ENCODE results near the gene MRPS31. TPM values are rescaled to one million over a fixed set of nuclear protein-coding genes. Genes with fewer than 3 reads are reported as not detected.
"Not testable (repeated sequence)": the region's sequence is repeated elsewhere in the genome, so short reads cannot be mapped to it uniquely, and the experiment has no call there.

MRPS31 gene
- total RNA-seq, 1 experiment from 2014 or later = 10.9 TPM

DNA sequence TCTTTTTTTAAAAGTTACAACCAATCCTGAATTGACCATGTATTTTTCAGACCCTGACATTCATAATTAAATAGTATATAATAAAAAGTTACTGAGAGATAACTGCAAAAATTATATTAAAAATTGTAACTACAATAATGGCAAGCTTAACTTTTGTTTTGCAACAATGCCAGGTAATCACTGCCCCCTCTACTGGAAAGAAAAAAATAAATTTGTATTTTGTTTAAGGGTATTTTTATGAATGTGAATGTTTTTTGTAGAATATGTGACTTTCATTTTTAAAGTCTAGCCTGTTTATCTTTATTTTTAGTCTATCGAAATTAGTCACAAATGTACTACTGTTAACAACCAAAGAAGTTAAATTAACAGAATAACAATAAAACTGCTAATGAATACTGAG is 21.7 kb downstream of the MRPS31 start:
- intact Hi-C loops (cut with micrococcal nuclease; ENCODE audit: unreplicated experiment) (no loop called here), in situ Hi-C loops (cut with HindIII; ENCODE audit: low pct_unique_long_range_greater_than_20kb, low sequenced_read_pairs) (no loop called here)
- POLR2A ChIA-PET = no interaction called here
- H3K4me1 ChIP-seq (ENCODE audit: control insufficient read depth, insufficient read depth, low read length) = no peaks in the 10 kb centered on the region
- no TSS peak for BruUV-seq (replicated peaks)
- H3K36me3 ChIP-seq (ENCODE audit: control insufficient read depth, insufficient read depth, low read length) = no peaks in the 10 kb centered on the region; the same call in 1 of the 2 replicates
- TF ChIP-seq, protein P1, sequence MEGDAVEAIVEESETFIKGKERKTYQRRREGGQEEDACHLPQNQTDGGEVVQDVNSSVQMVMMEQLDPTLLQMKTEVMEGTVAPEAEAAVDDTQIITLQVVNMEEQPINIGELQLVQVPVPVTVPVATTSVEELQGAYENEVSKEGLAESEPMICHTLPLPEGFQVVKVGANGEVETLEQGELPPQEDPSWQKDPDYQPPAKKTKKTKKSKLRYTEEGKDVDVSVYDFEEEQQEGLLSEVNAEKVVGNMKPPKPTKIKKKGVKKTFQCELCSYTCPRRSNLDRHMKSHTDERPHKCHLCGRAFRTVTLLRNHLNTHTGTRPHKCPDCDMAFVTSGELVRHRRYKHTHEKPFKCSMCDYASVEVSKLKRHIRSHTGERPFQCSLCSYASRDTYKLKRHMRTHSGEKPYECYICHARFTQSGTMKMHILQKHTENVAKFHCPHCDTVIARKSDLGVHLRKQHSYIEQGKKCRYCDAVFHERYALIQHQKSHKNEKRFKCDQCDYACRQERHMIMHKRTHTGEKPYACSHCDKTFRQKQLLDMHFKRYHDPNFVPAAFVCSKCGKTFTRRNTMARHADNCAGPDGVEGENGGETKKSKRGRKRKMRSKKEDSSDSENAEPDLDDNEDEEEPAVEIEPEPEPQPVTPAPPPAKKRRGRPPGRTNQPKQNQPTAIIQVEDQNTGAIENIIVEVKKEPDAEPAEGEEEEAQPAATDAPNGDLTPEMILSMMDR (IDR thresholded peaks at IDR 0.05) = no peak
- TF ChIP-seq, protein P2, sequence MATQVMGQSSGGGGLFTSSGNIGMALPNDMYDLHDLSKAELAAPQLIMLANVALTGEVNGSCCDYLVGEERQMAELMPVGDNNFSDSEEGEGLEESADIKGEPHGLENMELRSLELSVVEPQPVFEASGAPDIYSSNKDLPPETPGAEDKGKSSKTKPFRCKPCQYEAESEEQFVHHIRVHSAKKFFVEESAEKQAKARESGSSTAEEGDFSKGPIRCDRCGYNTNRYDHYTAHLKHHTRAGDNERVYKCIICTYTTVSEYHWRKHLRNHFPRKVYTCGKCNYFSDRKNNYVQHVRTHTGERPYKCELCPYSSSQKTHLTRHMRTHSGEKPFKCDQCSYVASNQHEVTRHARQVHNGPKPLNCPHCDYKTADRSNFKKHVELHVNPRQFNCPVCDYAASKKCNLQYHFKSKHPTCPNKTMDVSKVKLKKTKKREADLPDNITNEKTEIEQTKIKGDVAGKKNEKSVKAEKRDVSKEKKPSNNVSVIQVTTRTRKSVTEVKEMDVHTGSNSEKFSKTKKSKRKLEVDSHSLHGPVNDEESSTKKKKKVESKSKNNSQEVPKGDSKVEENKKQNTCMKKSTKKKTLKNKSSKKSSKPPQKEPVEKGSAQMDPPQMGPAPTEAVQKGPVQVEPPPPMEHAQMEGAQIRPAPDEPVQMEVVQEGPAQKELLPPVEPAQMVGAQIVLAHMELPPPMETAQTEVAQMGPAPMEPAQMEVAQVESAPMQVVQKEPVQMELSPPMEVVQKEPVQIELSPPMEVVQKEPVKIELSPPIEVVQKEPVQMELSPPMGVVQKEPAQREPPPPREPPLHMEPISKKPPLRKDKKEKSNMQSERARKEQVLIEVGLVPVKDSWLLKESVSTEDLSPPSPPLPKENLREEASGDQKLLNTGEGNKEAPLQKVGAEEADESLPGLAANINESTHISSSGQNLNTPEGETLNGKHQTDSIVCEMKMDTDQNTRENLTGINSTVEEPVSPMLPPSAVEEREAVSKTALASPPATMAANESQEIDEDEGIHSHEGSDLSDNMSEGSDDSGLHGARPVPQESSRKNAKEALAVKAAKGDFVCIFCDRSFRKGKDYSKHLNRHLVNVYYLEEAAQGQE (IDR thresholded peaks at IDR 0.05; ENCODE audit: insufficient read depth in 1 of 2, low read depth in 2 of 2, low read length in 1 of 2) = no peak
- no peak for TF ChIP-seq POLR2AphosphoS5 (IDR thresholded peaks at IDR 0.05; ENCODE audit: low read depth, low read length)
- no peak for TF ChIP-seq TCF7L2 (IDR thresholded peaks at IDR 0.05; ENCODE audit: low read depth, low read length)
- TF ChIP-seq SIN3A (IDR thresholded peaks at IDR 0.05; ENCODE audit: borderline replicate concordance, insufficient read depth, low read depth, low read length) = no peak
- no peaks in the 10 kb centered on the region for H3K27me3 ChIP-seq (ENCODE audit: control insufficient read depth, insufficient read depth, low read length)
- no peak for DNase-seq (ENCODE audit: low read depth, low spot score)
- ATAC-seq = no peak
- H3K9me3 ChIP-seq (ENCODE audit: control insufficient read depth, insufficient read depth, low read depth, low read length) = no peaks in the 10 kb centered on the region
- CTCF ChIA-PET = no interaction called here
- H3K4me3 ChIP-seq (ENCODE audit: low read depth in 2 of 2, low read length in 2 of 2) = no peak overlapping the region
- H3K27ac ChIP-seq (ENCODE audit: low read length) = no peak overlapping the region

DNA sequence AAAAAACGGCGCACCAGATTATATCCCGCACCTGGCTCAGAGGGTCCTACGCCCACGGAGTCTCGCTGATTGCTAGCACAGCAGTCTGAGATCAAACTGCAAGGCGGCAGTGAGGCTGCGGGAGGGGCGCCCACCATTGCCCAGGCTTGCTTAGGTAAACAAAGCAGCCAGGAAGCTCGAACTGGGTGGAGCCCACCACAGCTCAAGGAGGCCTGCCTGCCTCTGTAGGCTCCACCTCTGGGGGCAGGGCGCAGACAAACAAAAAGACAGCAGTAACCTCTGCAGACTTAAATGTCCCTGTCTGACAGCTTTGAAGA is 35.8 kb downstream of the MRPS31 start:
- H3K27me3 ChIP-seq (ENCODE audit: control insufficient read depth, insufficient read depth, low read length); BruUV-seq (replicated peaks); H3K27ac ChIP-seq (ENCODE audit: low read length); ATAC-seq; H3K36me3 ChIP-seq (ENCODE audit: control insufficient read depth, insufficient read depth, low read length); H3K4me3 ChIP-seq (ENCODE audit: low read depth in 2 of 2, low read length in 2 of 2); CTCF ChIA-PET; POLR2A ChIA-PET; intact Hi-C loops (cut with micrococcal nuclease; ENCODE audit: unreplicated experiment); H3K9me3 ChIP-seq (ENCODE audit: control insufficient read depth, insufficient read depth, low read depth, low read length); DNase-seq (ENCODE audit: low read depth, low spot score); H3K4me1 ChIP-seq (ENCODE audit: control insufficient read depth, insufficient read depth, low read length); in situ Hi-C loops (cut with HindIII; ENCODE audit: low pct_unique_long_range_greater_than_20kb, low sequenced_read_pairs): not testable (repeated sequence)

DNA sequence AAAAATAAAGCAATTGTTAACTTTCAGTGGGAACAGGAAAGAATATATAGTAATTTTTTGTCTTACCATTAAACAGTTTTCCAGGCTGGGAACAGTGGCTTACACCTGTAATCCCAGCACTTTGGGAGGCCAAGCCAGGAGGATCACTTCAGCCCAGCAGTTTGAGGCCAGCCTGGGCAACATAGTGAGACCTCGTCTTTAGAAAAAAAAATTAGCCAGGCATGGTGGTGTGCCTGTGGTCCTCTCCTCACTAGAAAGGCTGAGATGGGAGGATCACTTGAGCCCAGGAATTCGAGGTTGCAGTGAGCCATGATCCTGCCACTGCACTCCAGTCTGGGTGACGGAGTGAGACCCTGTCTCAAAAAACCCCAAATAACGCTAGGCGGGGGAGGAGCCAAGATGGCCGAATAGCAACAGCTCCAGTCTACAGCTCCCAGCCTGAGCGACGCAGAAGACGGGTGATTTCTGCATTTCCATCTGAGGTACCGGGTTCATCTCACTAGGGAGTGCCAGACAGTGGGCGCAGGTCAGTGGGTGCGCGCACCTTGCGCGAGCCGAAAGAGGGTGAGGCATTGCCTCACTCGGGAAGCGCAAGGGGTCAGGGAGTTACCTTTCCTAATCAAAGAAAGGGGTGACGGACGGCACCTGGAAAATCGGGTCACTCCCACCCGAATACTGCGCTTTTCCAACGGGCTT is 36.3 kb downstream of the MRPS31 start:
- not testable (repeated sequence) for H3K4me3 ChIP-seq (ENCODE audit: low read depth in 2 of 2, low read length in 2 of 2); ATAC-seq

More for the DNA sequence above, 36.3 kb downstream of the MRPS31 start:
- POLR2A ChIA-PET; H3K4me1 ChIP-seq (ENCODE audit: control insufficient read depth, insufficient read depth, low read length); H3K9me3 ChIP-seq (ENCODE audit: control insufficient read depth, insufficient read depth, low read depth, low read length); intact Hi-C loops (cut with micrococcal nuclease; ENCODE audit: unreplicated experiment); BruUV-seq (replicated peaks); CTCF ChIA-PET; in situ Hi-C loops (cut with HindIII; ENCODE audit: low pct_unique_long_range_greater_than_20kb, low sequenced_read_pairs); H3K27me3 ChIP-seq (ENCODE audit: control insufficient read depth, insufficient read depth, low read length); H3K36me3 ChIP-seq (ENCODE audit: control insufficient read depth, insufficient read depth, low read length); H3K27ac ChIP-seq (ENCODE audit: low read length); DNase-seq (ENCODE audit: low read depth, low spot score): not testable (repeated sequence)

All from Panc1 (cell line).